ENCODE measurements around the gene HABP4.

DNA sequence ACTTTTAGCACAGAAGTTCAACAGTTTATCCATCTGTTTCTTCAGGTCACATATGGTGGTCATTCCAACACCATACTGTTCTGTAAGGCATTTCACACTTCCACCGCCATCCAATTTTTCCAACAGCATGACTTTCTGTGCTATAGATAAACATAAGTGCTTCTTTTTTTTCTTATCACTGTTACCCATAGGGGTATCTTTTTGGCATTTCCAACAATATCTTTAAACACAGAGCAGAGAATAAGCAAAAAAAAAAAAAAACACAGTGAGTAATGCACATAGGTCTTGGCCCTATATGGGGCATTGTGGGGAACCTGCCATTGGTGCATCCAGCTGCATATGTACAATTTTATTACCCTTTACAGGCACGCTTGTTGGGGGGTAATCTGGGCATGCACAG is 19.6 kb upstream of the HABP4 start:
- TF ChIP-seq ELF4 (IDR thresholded peaks at IDR 0.05) (no peak), TARDBP (IDR thresholded peaks at IDR 0.05) (no peak), SP1 (IDR thresholded peaks at IDR 0.05) (no peak), ZNF384 (IDR thresholded peaks at IDR 0.05) (no peak), ARNT (IDR thresholded peaks at IDR 0.05) (no peak), SUZ12 (IDR thresholded peaks at IDR 0.05) (no peak), NFRKB (IDR thresholded peaks at IDR 0.05) (no peak), CTBP1 (IDR thresholded peaks at IDR 0.05; ENCODE audit: borderline replicate concordance) (no peak), FOXA1 (IDR thresholded peaks at IDR 0.05) (no peak), LEF1 (IDR thresholded peaks at IDR 0.05; ENCODE audit: borderline replicate concordance) (no peak)

Measured in HEK293T (cell line).